KMS-11 (cell line): Measurements from ENCODE around the gene ACER3.
A peak's percentile ranks its signal among the peaks of the same experiment; 100 is the strongest.

ENCODE experiments used
- H2AFZ ChIP-seq: fragments of 200-600 bp; sonication (generic); 2 replicates; pipeline ENCODE4 v1.6.1; 2016; ENCODE audit warnings: antibody characterized with exemption, mixed run types, low read depth
- H3K27ac ChIP-seq: fragments of 200-600 bp; sonication (generic); 2 replicates; pipeline ENCODE4 v1.6.1; 2016; ENCODE audit warnings: mild to moderate bottlenecking, mixed run types
- H3K27me3 ChIP-seq: fragments of 200-600 bp; sonication (generic); 2 replicates; pipeline ENCODE4 v1.6.1; 2017; ENCODE audit warnings: mild to moderate bottlenecking, low read depth, mixed run types, moderate library complexity; ENCODE audit not compliant: insufficient read depth
- H3K36me3 ChIP-seq: fragments of 200-600 bp; sonication (generic); 2 replicates; pipeline ENCODE4 v1.6.1; 2017; ENCODE audit warnings: mild to moderate bottlenecking, mixed run types; ENCODE audit not compliant: insufficient read depth
- H3K4me1 ChIP-seq: fragments of 200-600 bp; sonication (generic); 2 replicates; pipeline ENCODE4 v1.6.1; 2016; ENCODE audit warnings: mild to moderate bottlenecking, low read depth, mixed run types; ENCODE audit not compliant: poor library complexity, severe bottlenecking
- H3K4me2 ChIP-seq: fragments of 200-600 bp; sonication (generic); 2 replicates; pipeline ENCODE4 v1.7.0; 2016; ENCODE audit warnings: mild to moderate bottlenecking, mixed run types
- H3K4me3 ChIP-seq: fragments of 200-600 bp; sonication (generic); IDR thresholded peaks from 2 replicates; pipeline ENCODE4 v1.6.1; 2017; ENCODE audit warnings: low read depth, low read length, mixed read lengths; ENCODE audit not compliant: insufficient read depth
- H3K79me2 ChIP-seq: fragments of 200-600 bp; sonication (generic); 2 replicates; pipeline ENCODE4 v1.6.1; 2016; ENCODE audit warnings: low read depth, mixed run types; ENCODE audit not compliant: insufficient read depth
- H3K9ac ChIP-seq: fragments of 200-600 bp; sonication (generic); 2 replicates; pipeline ENCODE4 v1.6.1; 2016; ENCODE audit warnings: mild to moderate bottlenecking, mixed run types
- H4K20me1 ChIP-seq: fragments of 200-600 bp; sonication (generic); 2 replicates; pipeline ENCODE4 v1.6.1; 2016; ENCODE audit warnings: mild to moderate bottlenecking, mixed run types; ENCODE audit not compliant: insufficient read depth
- TF ChIP-seq, protein P1 (sequence below): fragments of 200-600 bp; sonication (generic); conservative IDR thresholded peaks from 2 replicates; pipeline ENCODE4 v1.6.1; 2017; ENCODE audit warnings: low read depth, mild to moderate bottlenecking, antibody characterized with exemption, low read length, moderate library complexity, mixed read lengths

ACER3 gene

DNA sequence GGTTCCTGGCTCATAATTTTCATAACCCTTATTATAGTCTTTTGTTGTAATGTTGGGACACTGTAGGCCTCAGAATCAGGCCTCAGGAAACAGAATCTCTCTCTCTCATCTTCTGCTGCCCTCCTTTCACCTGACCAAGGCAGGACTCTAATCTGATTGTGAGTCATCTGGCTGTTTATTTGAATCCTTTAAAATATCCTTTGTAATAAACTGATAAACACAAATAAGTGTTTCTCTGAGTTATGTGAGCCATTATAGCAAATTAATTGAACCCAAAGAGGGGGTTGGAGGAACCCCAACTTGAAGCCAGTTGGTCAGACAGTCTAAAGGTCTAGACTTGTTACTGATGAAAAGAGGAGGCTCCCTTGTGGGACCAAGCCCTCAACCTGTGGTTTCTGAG is 30.6 kb downstream of the ACER3 start:
- Histone ChIP-seq H3K9ac (no peak overlapping the region), H3K4me2 (peak overlapping the region; percentile 4; the same call in 1 of the 2 replicates), H3K27ac (no peak overlapping the region), H3K36me3 (no peaks in the 10 kb centered on the region), H3K79me2 (no peaks in the 10 kb centered on the region), H3K4me3 (no peak overlapping the region), H3K4me1 (peaks cover 34% of the 10 kb centered on the region), H4K20me1 (no peaks in the 10 kb centered on the region), H3K27me3 (no peaks in the 10 kb centered on the region), H2AFZ (no peak overlapping the region)
- TF ChIP-seq, protein P1, sequence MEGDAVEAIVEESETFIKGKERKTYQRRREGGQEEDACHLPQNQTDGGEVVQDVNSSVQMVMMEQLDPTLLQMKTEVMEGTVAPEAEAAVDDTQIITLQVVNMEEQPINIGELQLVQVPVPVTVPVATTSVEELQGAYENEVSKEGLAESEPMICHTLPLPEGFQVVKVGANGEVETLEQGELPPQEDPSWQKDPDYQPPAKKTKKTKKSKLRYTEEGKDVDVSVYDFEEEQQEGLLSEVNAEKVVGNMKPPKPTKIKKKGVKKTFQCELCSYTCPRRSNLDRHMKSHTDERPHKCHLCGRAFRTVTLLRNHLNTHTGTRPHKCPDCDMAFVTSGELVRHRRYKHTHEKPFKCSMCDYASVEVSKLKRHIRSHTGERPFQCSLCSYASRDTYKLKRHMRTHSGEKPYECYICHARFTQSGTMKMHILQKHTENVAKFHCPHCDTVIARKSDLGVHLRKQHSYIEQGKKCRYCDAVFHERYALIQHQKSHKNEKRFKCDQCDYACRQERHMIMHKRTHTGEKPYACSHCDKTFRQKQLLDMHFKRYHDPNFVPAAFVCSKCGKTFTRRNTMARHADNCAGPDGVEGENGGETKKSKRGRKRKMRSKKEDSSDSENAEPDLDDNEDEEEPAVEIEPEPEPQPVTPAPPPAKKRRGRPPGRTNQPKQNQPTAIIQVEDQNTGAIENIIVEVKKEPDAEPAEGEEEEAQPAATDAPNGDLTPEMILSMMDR: no peak

- H3K4me2 ChIP-seq: peak overlapping the region; percentile 4
- H4K20me1 ChIP-seq: no peaks in the 10 kb centered on the region
- H3K27me3 ChIP-seq: no peaks in the 10 kb centered on the region
Observed at GRCh38 chr11:76891793-76892192, 31.1 kb downstream of the ACER3 start.

GRCh38 chr11:76892306-76892705 is 31.6 kb downstream of the ACER3 start:
- Histone ChIP-seq H3K4me3 (no peak overlapping the region), H2AFZ (no peak overlapping the region), H3K79me2 (no peaks in the 10 kb centered on the region), H4K20me1 (no peaks in the 10 kb centered on the region), H3K4me2 (no peak overlapping the region; the same call in 1 of the 2 replicates), H3K27me3 (no peaks in the 10 kb centered on the region), H3K36me3 (no peaks in the 10 kb centered on the region), H3K4me1 (peaks cover 44% of the 10 kb centered on the region), H3K27ac (no peak overlapping the region), H3K9ac (no peak overlapping the region)
- TF ChIP-seq, protein P1: no peak

More at GRCh38 chr11:76891793-76892192, 31.1 kb downstream of the ACER3 start:
- no peak overlapping the region for H2AFZ ChIP-seq
- no peaks in the 10 kb centered on the region for H3K79me2 ChIP-seq
- no peak overlapping the region for H3K27ac ChIP-seq
- no peak overlapping the region for H3K4me3 ChIP-seq
- TF ChIP-seq, protein P1: no peak
- no peak overlapping the region for H3K9ac ChIP-seq
- H3K36me3 ChIP-seq: no peaks in the 10 kb centered on the region
- H3K4me1 ChIP-seq: peaks cover 39% of the 10 kb centered on the region

GRCh38 chr11:76897233-76897632 is 36.5 kb downstream of the ACER3 start:
- TF ChIP-seq, protein P1: no peak
- no peaks in the 10 kb centered on the region for H3K79me2 ChIP-seq

More at GRCh38 chr11:76897233-76897632, 36.5 kb downstream of the ACER3 start:
- peaks cover 14% of the 10 kb centered on the region for H3K4me1 ChIP-seq
- H3K36me3 ChIP-seq: no peaks in the 10 kb centered on the region
- no peak overlapping the region for H3K4me2 ChIP-seq
- no peak overlapping the region for H2AFZ ChIP-seq
- H4K20me1 ChIP-seq: no peaks in the 10 kb centered on the region
- no peak overlapping the region for H3K4me3 ChIP-seq
- H3K27ac ChIP-seq: no peak overlapping the region
- no peak overlapping the region for H3K9ac ChIP-seq
- H3K27me3 ChIP-seq: no peaks in the 10 kb centered on the region
